ENCODE results near the gene CGN. TPM values are rescaled to one million over a fixed set of nuclear protein-coding genes. Genes with fewer than 3 reads are reported as not detected.
"Not testable (repeated sequence)": the region's sequence is repeated elsewhere in the genome, so short reads cannot be mapped to it uniquely, and the experiment has no call there.

CGN gene
- total and polyA plus RNA-seq, 2 experiments from 2014 or later, result 11.8 to 37.0 TPM

- DNase-seq (ENCODE audit: low spot score) (no peak), ATAC-seq (no peak)
- Histone ChIP-seq H3K79me2 (replicated peaks; ENCODE audit: insufficient read depth) (peaks cover 23% of the 10 kb centered on the region), H4K20me1 (replicated peaks; ENCODE audit: insufficient read depth) (no peaks in the 10 kb centered on the region), H2AFZ (no peak overlapping the region), H3K9me2 (ENCODE audit: insufficient read depth) (no peaks in the 10 kb centered on the region), H3F3A (replicated peaks; ENCODE audit: low read depth) (no peaks in the 10 kb centered on the region), H3K4me2 (no peak overlapping the region), H3K27me3 (ENCODE audit: insufficient read depth) (no peaks in the 10 kb centered on the region), H3K36me3 (ENCODE audit: insufficient read depth) (peaks cover 31% of the 10 kb centered on the region), H3K4me1 (ENCODE audit: insufficient read depth) (peaks cover 13% of the 10 kb centered on the region), H3K4me3 (no peak overlapping the region), H3K27ac (ENCODE audit: low read depth) (no peak overlapping the region)
- TF ChIP-seq, protein P1, sequence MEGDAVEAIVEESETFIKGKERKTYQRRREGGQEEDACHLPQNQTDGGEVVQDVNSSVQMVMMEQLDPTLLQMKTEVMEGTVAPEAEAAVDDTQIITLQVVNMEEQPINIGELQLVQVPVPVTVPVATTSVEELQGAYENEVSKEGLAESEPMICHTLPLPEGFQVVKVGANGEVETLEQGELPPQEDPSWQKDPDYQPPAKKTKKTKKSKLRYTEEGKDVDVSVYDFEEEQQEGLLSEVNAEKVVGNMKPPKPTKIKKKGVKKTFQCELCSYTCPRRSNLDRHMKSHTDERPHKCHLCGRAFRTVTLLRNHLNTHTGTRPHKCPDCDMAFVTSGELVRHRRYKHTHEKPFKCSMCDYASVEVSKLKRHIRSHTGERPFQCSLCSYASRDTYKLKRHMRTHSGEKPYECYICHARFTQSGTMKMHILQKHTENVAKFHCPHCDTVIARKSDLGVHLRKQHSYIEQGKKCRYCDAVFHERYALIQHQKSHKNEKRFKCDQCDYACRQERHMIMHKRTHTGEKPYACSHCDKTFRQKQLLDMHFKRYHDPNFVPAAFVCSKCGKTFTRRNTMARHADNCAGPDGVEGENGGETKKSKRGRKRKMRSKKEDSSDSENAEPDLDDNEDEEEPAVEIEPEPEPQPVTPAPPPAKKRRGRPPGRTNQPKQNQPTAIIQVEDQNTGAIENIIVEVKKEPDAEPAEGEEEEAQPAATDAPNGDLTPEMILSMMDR (conservative IDR thresholded peaks at IDR 0.05; ENCODE audit: low read depth in 2 of 2), result 0 out of 4 replicates have a peak, but pooled peaks have one; percentile 9 to 11
- no peak for TF ChIP-seq REST (IDR thresholded peaks at IDR 0.05; ENCODE audit: unreplicated experiment)
- Mint-ChIP-seq H3K4me3 (no peak overlapping the region), H3K4me1 (peaks cover 11% of the 10 kb centered on the region), H3K27me3 (ENCODE audit: insufficient read depth, low read depth, poor library complexity) (no peaks in the 10 kb centered on the region), H3K9me3 (no peaks in the 10 kb centered on the region), H3K36me3 (ENCODE audit: low read depth) (peaks cover 60% of the 10 kb centered on the region), H3K27ac (no peak overlapping the region)
These were observed 9.2 kb downstream of the CGN start for GRCh38 chr1:151520359-151520758.

DNA sequence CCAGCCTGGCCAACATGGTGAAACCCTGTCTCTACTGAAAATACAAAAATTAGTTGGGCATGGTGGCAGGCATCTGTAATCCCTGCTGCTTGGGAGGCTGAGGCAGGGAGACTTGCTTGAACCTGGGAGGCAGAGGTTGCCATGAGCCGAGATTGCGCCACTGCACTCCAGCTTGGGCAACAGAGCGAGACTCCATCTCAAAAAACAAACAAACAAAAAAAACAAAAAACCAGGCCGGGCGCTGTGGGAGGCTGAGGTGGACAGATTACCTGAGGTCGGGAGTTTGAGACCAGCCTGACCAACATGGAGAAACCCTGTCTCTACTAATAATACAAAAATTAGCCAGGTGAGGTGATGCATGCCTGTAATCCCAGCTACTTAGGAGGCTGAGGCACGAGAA lies 11.2 kb downstream of the CGN start:
- not testable (repeated sequence) for H3K27ac ChIP-seq (ENCODE audit: low read depth); DNase-seq (ENCODE audit: low spot score); H3K27me3 Mint-ChIP-seq (ENCODE audit: insufficient read depth, low read depth, poor library complexity); H3K27ac Mint-ChIP-seq; H3K4me3 Mint-ChIP-seq; ATAC-seq; H3K9me2 ChIP-seq (ENCODE audit: insufficient read depth); H3K4me1 Mint-ChIP-seq; H3K4me1 ChIP-seq (ENCODE audit: insufficient read depth); H4K20me1 ChIP-seq (replicated peaks; ENCODE audit: insufficient read depth); H3K9me3 Mint-ChIP-seq; H3F3A ChIP-seq (replicated peaks; ENCODE audit: low read depth); H3K27me3 ChIP-seq (ENCODE audit: insufficient read depth); H3K79me2 ChIP-seq (replicated peaks; ENCODE audit: insufficient read depth); H2AFZ ChIP-seq; H3K4me3 ChIP-seq; H3K4me2 ChIP-seq
- peaks cover 67% of the 10 kb centered on the region for H3K36me3 Mint-ChIP-seq (ENCODE audit: low read depth)
- H3K36me3 ChIP-seq (ENCODE audit: insufficient read depth), result peaks cover 31% of the 10 kb centered on the region

GRCh38 chr1:151523326-151523725 lies 12.1 kb downstream of the CGN start:
- ATAC-seq, result no peak; the same call in 2 of the 3 replicates
- Mint-ChIP-seq H3K9me3 (no peaks in the 10 kb centered on the region), H3K27ac (no peak overlapping the region), H3K4me3 (no peak overlapping the region), H3K36me3 (ENCODE audit: low read depth) (peaks cover 72% of the 10 kb centered on the region), H3K4me1 (peaks cover 8% of the 10 kb centered on the region), H3K27me3 (ENCODE audit: insufficient read depth, low read depth, poor library complexity) (peaks cover 5% of the 10 kb centered on the region)
- Histone ChIP-seq H3K36me3 (ENCODE audit: insufficient read depth) (peaks cover 31% of the 10 kb centered on the region), H3K27ac (ENCODE audit: low read depth) (no peak overlapping the region), H3F3A (replicated peaks; ENCODE audit: low read depth) (no peaks in the 10 kb centered on the region), H3K79me2 (replicated peaks; ENCODE audit: insufficient read depth) (no peaks in the 10 kb centered on the region), H3K4me2 (no peak overlapping the region), H3K27me3 (ENCODE audit: insufficient read depth) (no peaks in the 10 kb centered on the region), H3K4me3 (no peak overlapping the region), H4K20me1 (replicated peaks; ENCODE audit: insufficient read depth) (no peaks in the 10 kb centered on the region), H3K4me1 (ENCODE audit: insufficient read depth) (no peaks in the 10 kb centered on the region), H2AFZ (no peak overlapping the region), H3K9me2 (ENCODE audit: insufficient read depth) (no peaks in the 10 kb centered on the region)
- no peak for DNase-seq (ENCODE audit: low spot score)
- TF ChIP-seq ZNF114 (CRISPR knock-in tag; IDR thresholded peaks at IDR 0.05) (no peak), JUNB (IDR thresholded peaks at IDR 0.05; ENCODE audit: unreplicated experiment) (no peak), EZH2phosphoT487 (IDR thresholded peaks at IDR 0.05; ENCODE audit: unreplicated experiment) (no peak), EZH2 (IDR thresholded peaks at IDR 0.05; ENCODE audit: low read depth, unreplicated experiment) (no peak)

All from GM23338 (cell line).